H9 (cell line): Measurements from ENCODE around the gene IVL. TPM values are rescaled to one million over a fixed set of nuclear protein-coding genes. Genes with fewer than 3 reads are reported as not detected.

Source experiments
- DNase-seq: peaks from one replicate; pipeline ENCODE4 v3.0.0-alpha.2; 2017
- H2AFZ ChIP-seq: one replicate; pipeline ENCODE4 v1.6.1; 2013; ENCODE audit warnings: mild to moderate bottlenecking, low read length, control low read depth, moderate library complexity
- H2AK5ac ChIP-seq: 2 replicates; pipeline ENCODE4 v1.6.1; 2013; ENCODE audit warnings: low read length, control low read depth, mixed read lengths; ENCODE audit not compliant: insufficient read length
- H2BK120ac ChIP-seq: one replicate; pipeline ENCODE4 v1.6.1; 2013; ENCODE audit warnings: low read depth, mild to moderate bottlenecking, low read length, control low read depth, inconsistent platforms; ENCODE audit not compliant: poor library complexity, severe bottlenecking
- H2BK12ac ChIP-seq: 2 replicates; pipeline ENCODE4 v1.6.1; 2013; ENCODE audit warnings: low read length, control low read depth, mixed read lengths, low read depth; ENCODE audit not compliant: insufficient read length
- H2BK15ac ChIP-seq: 2 replicates; pipeline ENCODE4 v1.6.1; 2013; ENCODE audit warnings: low read depth, low read length, control low read depth
- H2BK20ac ChIP-seq: one replicate; pipeline ENCODE4 v1.6.1; 2013; ENCODE audit warnings: low read depth, mild to moderate bottlenecking, low read length, control low read depth, inconsistent platforms; ENCODE audit not compliant: poor library complexity, severe bottlenecking
- H2BK5ac ChIP-seq: 2 replicates; pipeline ENCODE4 v1.6.1; 2013; ENCODE audit warnings: low read length, control low read depth, mixed read lengths; ENCODE audit not compliant: insufficient read length
- H3K14ac ChIP-seq: 2 replicates; pipeline ENCODE4 v1.6.1; 2013; ENCODE audit warnings: low read length, control low read depth; ENCODE audit not compliant: insufficient read depth
- H3K18ac ChIP-seq: 2 replicates; pipeline ENCODE4 v1.6.1; 2013; ENCODE audit warnings: low read depth, mild to moderate bottlenecking, mixed read lengths, low read length, control low read depth; ENCODE audit not compliant: insufficient read length
- H3K23ac ChIP-seq: 2 replicates; pipeline ENCODE4 v1.6.1; 2013; ENCODE audit warnings: low read length, control low read depth, mixed read lengths, low read depth; ENCODE audit not compliant: insufficient read length
- H3K23me2 ChIP-seq: 2 replicates; pipeline ENCODE4 v1.6.1; 2013; ENCODE audit warnings: low read depth, mild to moderate bottlenecking, mixed read lengths, low read length, control low read depth; ENCODE audit not compliant: insufficient read length, poor library complexity, severe bottlenecking
- H3K27ac ChIP-seq: 2 replicates; pipeline ENCODE4 v1.5.1; 2013; ENCODE audit warnings: low read length, control low read depth, mixed read lengths, low read depth; ENCODE audit not compliant: insufficient read length
- H3K27me3 ChIP-seq: 2 replicates; pipeline ENCODE4 v1.6.1; 2013; ENCODE audit warnings: low read length, control low read depth, inconsistent platforms; ENCODE audit not compliant: insufficient read depth
- H3K4ac ChIP-seq: 2 replicates; pipeline ENCODE4 v1.6.1; 2013; ENCODE audit warnings: low read depth, mild to moderate bottlenecking, control low read depth, inconsistent platforms, low read length, moderate library complexity
- H3K4me1 ChIP-seq: 2 replicates; pipeline ENCODE4 v1.6.1; 2013; ENCODE audit warnings: low read length, control low read depth, inconsistent platforms; ENCODE audit not compliant: insufficient read depth
- H3K4me2 ChIP-seq: 2 replicates; pipeline ENCODE4 v1.6.1; 2013; ENCODE audit warnings: low read length, control low read depth, mixed read lengths; ENCODE audit not compliant: insufficient read length, insufficient read depth
- H3K56ac ChIP-seq: 2 replicates; pipeline ENCODE4 v1.6.1; 2013; ENCODE audit warnings: low read depth, mild to moderate bottlenecking, mixed read lengths, low read length, control low read depth; ENCODE audit not compliant: insufficient read length
- H3K79me1 ChIP-seq: 2 replicates; pipeline ENCODE4 v1.6.1; 2013; ENCODE audit warnings: low read depth, mild to moderate bottlenecking, moderate library complexity, low read length, control low read depth, inconsistent platforms; ENCODE audit not compliant: insufficient read depth, poor library complexity, severe bottlenecking
- H3K79me2 ChIP-seq: 2 replicates; pipeline ENCODE4 v1.6.1; 2013; ENCODE audit warnings: low read length, control low read depth, inconsistent platforms; ENCODE audit not compliant: insufficient read depth
- H3K9ac ChIP-seq: 2 replicates; pipeline ENCODE4 v1.6.1; 2013; ENCODE audit warnings: low read length, control low read depth, mixed read lengths; ENCODE audit not compliant: insufficient read length; ENCODE audit errors: extremely low read depth
- H3K9me3 ChIP-seq: one replicate; pipeline ENCODE4 v1.6.1; 2013; ENCODE audit warnings: low read depth, low read length, inconsistent platforms; ENCODE audit not compliant: control insufficient read depth
- H3T11ph ChIP-seq: one replicate; pipeline ENCODE4 v1.6.1; 2013; ENCODE audit warnings: mild to moderate bottlenecking, low read length, control low read depth, inconsistent platforms
- H4K20me1 ChIP-seq: one replicate; pipeline ENCODE4 v1.6.1; 2013; ENCODE audit not compliant: control insufficient read depth, insufficient read length, insufficient read depth
- H4K5ac ChIP-seq: 2 replicates; pipeline ENCODE4 v1.6.1; 2013; ENCODE audit warnings: low read depth, mild to moderate bottlenecking, mixed read lengths, low read length, control low read depth; ENCODE audit not compliant: insufficient read length
- H4K8ac ChIP-seq: replicated peaks from 2 replicates; pipeline ENCODE4 v1.6.1; 2013; ENCODE audit warnings: low read length, control low read depth, mixed read lengths, low read depth; ENCODE audit not compliant: insufficient read length
- H4K91ac ChIP-seq: 2 replicates; pipeline ENCODE4 v1.6.1; 2013; ENCODE audit warnings: low read depth, mild to moderate bottlenecking, moderate library complexity, mixed read lengths, low read length, control low read depth; ENCODE audit not compliant: insufficient read length
- H3K27ac Mint-ChIP-seq, 3 experiments: 2 replicates in 2 of 3; 3 replicates in 1 of 3; pipeline ENCODE4 v1.8.0; 2020 to 2021; ENCODE audit warnings: mixed read lengths in 3 of 3, mild to moderate bottlenecking in 1 of 3, moderate library complexity in 1 of 3
- H3K27me3 Mint-ChIP-seq: 2 replicates; pipeline ENCODE4 v1.8.0; 2021; ENCODE audit warnings: low read depth, mild to moderate bottlenecking, moderate library complexity, mixed read lengths
- H3K36me3 Mint-ChIP-seq, 3 experiments: 2 replicates in 2 of 3; 3 replicates in 1 of 3; pipeline ENCODE4 v1.8.0; 2020 to 2021; ENCODE audit warnings: low read depth in 3 of 3, mixed read lengths in 3 of 3; ENCODE audit not compliant: insufficient read depth in 1 of 3
- H3K4me1 Mint-ChIP-seq, 2 experiments: 2 replicates each; pipeline ENCODE4 v1.8.0; 2020; ENCODE audit warnings: mixed read lengths in 2 of 2
- H3K4me3 Mint-ChIP-seq, 2 experiments: 2 replicates in 1 of 2; 3 replicates in 1 of 2; pipeline ENCODE4 v1.8.0; 2020 to 2021; ENCODE audit warnings: mild to moderate bottlenecking in 2 of 2, mixed read lengths in 2 of 2, moderate library complexity in 1 of 2
- H3K9me3 Mint-ChIP-seq, 2 experiments: 2 replicates in 1 of 2; 3 replicates in 1 of 2; pipeline ENCODE4 v1.8.0; 2020; ENCODE audit warnings: mild to moderate bottlenecking in 2 of 2, mixed read lengths in 2 of 2, moderate library complexity in 1 of 2
- CTCF ChIP-seq: fragments of 200-600 bp; sonication (generic); conservative IDR thresholded peaks from 3 replicates; pipeline ENCODE4 v1.8.0; 2021; ENCODE audit warnings: antibody characterized with exemption, mild to moderate bottlenecking
- WGBS: extraction: QIAGEN DNeasy Blood & Tissue Kit; methylation state at CpG from one replicate; pipeline ENCODE4 v1.1.7; 2013; ENCODE audit warnings: missing lambda C conversion rate, low lambda C conversion rate, mixed read lengths; ENCODE audit not compliant: insufficient read length; ENCODE audit errors: extremely low coverage; 5-methylcytosine and 5-hydroxymethylcytosine counted together
- total RNA-seq: library from RNA; stranded (reverse); gene quantifications from 2 replicates; pipeline ENCODE4 v1.2.1, GENCODE V29; 2021

IVL gene
- total RNA-seq, 1 experiment from 2014 or later = not detected

GRCh38 chr1:152942161-152942560, 33.8 kb downstream of the IVL start:
- Histone ChIP-seq H3K27me3 (no peaks in the 10 kb centered on the region), H3K9ac (no peak overlapping the region), H2AK5ac (no peak overlapping the region), H2BK12ac (no peak overlapping the region), H2AFZ (no peak overlapping the region), H3K56ac (no peak overlapping the region), H4K91ac (no peak overlapping the region), H3K14ac (no peak overlapping the region), H2BK20ac (no peak overlapping the region), H4K20me1 (no peaks in the 10 kb centered on the region), H3K79me1 (no peaks in the 10 kb centered on the region), H3T11ph (no peak overlapping the region), H4K5ac (no peak overlapping the region), H3K4me2 (no peak overlapping the region), H3K23me2 (no peaks in the 10 kb centered on the region), H3K27ac (no peak overlapping the region), H3K79me2 (no peaks in the 10 kb centered on the region), H2BK15ac (no peak overlapping the region), H3K23ac (no peak overlapping the region), H3K18ac (no peak overlapping the region), H3K9me3 (no peaks in the 10 kb centered on the region), H4K8ac (no peak overlapping the region), H2BK120ac (no peak overlapping the region), H3K4ac (no peak overlapping the region), H2BK5ac (no peak overlapping the region), H3K4me1 (no peaks in the 10 kb centered on the region)
- Mint-ChIP-seq H3K9me3 (peaks cover 39 to 57% of the 10 kb centered on the region in 2 experiments), H3K27ac (no peak overlapping the region), H3K4me1 (no peaks in the 10 kb centered on the region), H3K36me3 (no peaks in the 10 kb centered on the region; a peak in 1 of 7 replicates), H3K4me3 (no peak overlapping the region), H3K27me3 (peaks cover 4% of the 10 kb centered on the region)
- DNase-seq = no peak
- no peak for TF ChIP-seq CTCF
- no CpG with 5 or more reads among the region's 2 CpGs for WGBS
